BE2C (cell line): ENCODE data around the gene PANX3.

ENCODE experiments used
- DNase-seq: peaks from one replicate; pipeline ENCODE4 v3.0.0-alpha.2; 2020
- H3K27me3 ChIP-seq: fragments of 250-450 bp; sonication (Bioruptor Pico); 2 replicates; pipeline ENCODE4 v1.5.1; 2020; ENCODE audit warnings: mild to moderate bottlenecking
- H3K36me3 ChIP-seq: fragments of 250-450 bp; sonication (Bioruptor Pico); 2 replicates; pipeline ENCODE4 v1.5.1; 2020; ENCODE audit warnings: mild to moderate bottlenecking
- H3K4me1 ChIP-seq: fragments of 250-450 bp; sonication (Bioruptor Pico); 2 replicates; pipeline ENCODE4 v1.5.1; 2020
- H3K4me3 ChIP-seq: 2 replicates; pipeline ENCODE4 v1.5.1; 2011; ENCODE audit warnings: low read depth, low read length
- H3K9me3 ChIP-seq: fragments of 250-450 bp; sonication (Bioruptor Pico); 2 replicates; pipeline ENCODE4 v1.5.1; 2020
- CTCF ChIP-seq: IDR thresholded peaks from 2 replicates; pipeline ENCODE4 v1.5.1; 2012; ENCODE audit warnings: mild to moderate bottlenecking, low read depth, low read length

The PANX3 gene

GRCh38 chr11:124622531-124623451 lies 11.6 kb downstream of the PANX3 start, which contains the start of gene TBRG1:
Gene TBRG1, plus strand, starts transcription at chr11:124622864. Its CDS starts 220 bp downstream, at chr11:124623084.
- DNase-seq: peak; percentile 91
- H3K36me3 ChIP-seq: peaks cover 18% of the 10 kb centered on the region

DNA sequence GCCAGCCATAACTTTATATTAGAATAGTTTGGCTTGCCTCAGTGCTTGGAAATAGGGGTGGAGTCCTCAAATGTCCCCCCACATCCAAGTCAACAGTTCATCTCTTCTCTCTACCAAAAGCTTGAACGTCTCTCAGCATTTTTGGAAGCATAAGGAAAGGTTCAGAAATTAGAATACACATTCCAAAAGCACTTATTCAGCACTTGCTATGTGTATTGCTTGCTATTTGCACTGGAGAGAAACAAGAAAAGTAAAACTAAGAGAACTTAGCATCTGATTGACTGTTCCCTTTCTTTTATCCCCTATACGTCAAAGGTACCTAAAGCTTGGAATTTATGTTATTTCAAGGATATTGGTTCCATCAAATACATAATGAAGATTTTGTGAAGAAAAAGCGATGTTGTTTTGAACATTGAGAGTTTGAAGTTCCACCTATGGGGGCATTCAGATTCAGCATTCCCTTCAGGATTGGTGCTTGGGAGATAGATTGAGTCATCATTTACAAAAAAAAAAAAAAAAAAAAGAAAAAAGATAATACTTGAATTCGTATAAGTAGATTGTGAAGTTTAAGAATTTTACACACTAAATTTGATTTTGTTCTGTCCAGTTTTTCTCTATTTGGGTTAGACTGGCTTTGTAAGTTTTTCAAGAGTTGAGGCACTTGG lies 12.8 kb downstream of the PANX3 start:
- no peak for TF ChIP-seq CTCF
- H3K27me3 ChIP-seq: peaks cover 19% of the 10 kb centered on the region
- no peaks in the 10 kb centered on the region for H3K4me1 ChIP-seq
- peak overlapping the region; percentile 98 for H3K4me3 ChIP-seq
- no peaks in the 10 kb centered on the region for H3K9me3 ChIP-seq
- no peak for DNase-seq
- peaks cover 23% of the 10 kb centered on the region for H3K36me3 ChIP-seq

More at GRCh38 chr11:124622531-124623451, 11.6 kb downstream of the PANX3 start, which contains the start of gene TBRG1:
- H3K4me3 ChIP-seq: peak within 1 kb of the TSS; percentile 98
- H3K9me3 ChIP-seq: no peaks in the 10 kb centered on the region
- peaks cover 32% of the 10 kb centered on the region for H3K27me3 ChIP-seq
- no peaks in the 10 kb centered on the region for H3K4me1 ChIP-seq
- TF ChIP-seq CTCF: no peak

GRCh38 chr11:124625504-124626168 lies 14.4 kb downstream of the PANX3 start:
- Histone ChIP-seq H3K27me3 (peaks cover 3% of the 10 kb centered on the region), H3K4me3 (no peak overlapping the region), H3K9me3 (no peaks in the 10 kb centered on the region), H3K4me1 (no peaks in the 10 kb centered on the region), H3K36me3 (peaks cover 29% of the 10 kb centered on the region)
- no peak for DNase-seq
- TF ChIP-seq CTCF: no peak

GRCh38 chr11:124627546-124627945 lies 16.3 kb downstream of the PANX3 start:
- TF ChIP-seq CTCF: no peak
- Histone ChIP-seq H3K4me3 (no peak overlapping the region), H3K27me3 (no peaks in the 10 kb centered on the region), H3K36me3 (peaks cover 45% of the 10 kb centered on the region), H3K9me3 (no peaks in the 10 kb centered on the region), H3K4me1 (no peaks in the 10 kb centered on the region)
- no peak for DNase-seq

- H3K27me3 ChIP-seq: no peaks in the 10 kb centered on the region
- H3K4me3 ChIP-seq: no peak overlapping the region
- peaks cover 52% of the 10 kb centered on the region for H3K36me3 ChIP-seq
- no peaks in the 10 kb centered on the region for H3K9me3 ChIP-seq
- no peak for DNase-seq
- no peaks in the 10 kb centered on the region for H3K4me1 ChIP-seq
- no peak for TF ChIP-seq CTCF
These were observed 18.7 kb downstream of the PANX3 start for GRCh38 chr11:124629961-124630360.
